Measurements from ENCODE around the gene PLXND1.
"Not testable (repeated sequence)": the region's sequence is repeated elsewhere in the genome, so short reads cannot be mapped to it uniquely, and the experiment has no call there.

PLXND1 gene, protein sequence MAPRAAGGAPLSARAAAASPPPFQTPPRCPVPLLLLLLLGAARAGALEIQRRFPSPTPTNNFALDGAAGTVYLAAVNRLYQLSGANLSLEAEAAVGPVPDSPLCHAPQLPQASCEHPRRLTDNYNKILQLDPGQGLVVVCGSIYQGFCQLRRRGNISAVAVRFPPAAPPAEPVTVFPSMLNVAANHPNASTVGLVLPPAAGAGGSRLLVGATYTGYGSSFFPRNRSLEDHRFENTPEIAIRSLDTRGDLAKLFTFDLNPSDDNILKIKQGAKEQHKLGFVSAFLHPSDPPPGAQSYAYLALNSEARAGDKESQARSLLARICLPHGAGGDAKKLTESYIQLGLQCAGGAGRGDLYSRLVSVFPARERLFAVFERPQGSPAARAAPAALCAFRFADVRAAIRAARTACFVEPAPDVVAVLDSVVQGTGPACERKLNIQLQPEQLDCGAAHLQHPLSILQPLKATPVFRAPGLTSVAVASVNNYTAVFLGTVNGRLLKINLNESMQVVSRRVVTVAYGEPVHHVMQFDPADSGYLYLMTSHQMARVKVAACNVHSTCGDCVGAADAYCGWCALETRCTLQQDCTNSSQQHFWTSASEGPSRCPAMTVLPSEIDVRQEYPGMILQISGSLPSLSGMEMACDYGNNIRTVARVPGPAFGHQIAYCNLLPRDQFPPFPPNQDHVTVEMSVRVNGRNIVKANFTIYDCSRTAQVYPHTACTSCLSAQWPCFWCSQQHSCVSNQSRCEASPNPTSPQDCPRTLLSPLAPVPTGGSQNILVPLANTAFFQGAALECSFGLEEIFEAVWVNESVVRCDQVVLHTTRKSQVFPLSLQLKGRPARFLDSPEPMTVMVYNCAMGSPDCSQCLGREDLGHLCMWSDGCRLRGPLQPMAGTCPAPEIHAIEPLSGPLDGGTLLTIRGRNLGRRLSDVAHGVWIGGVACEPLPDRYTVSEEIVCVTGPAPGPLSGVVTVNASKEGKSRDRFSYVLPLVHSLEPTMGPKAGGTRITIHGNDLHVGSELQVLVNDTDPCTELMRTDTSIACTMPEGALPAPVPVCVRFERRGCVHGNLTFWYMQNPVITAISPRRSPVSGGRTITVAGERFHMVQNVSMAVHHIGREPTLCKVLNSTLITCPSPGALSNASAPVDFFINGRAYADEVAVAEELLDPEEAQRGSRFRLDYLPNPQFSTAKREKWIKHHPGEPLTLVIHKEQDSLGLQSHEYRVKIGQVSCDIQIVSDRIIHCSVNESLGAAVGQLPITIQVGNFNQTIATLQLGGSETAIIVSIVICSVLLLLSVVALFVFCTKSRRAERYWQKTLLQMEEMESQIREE (N-terminal part only)

GRCh38 chr3:129606636-129607390, at the start of gene PLXND1:
TSS of gene PLXND1 (minus strand) at chr3:129606676. CDS start at chr3:129606639, 37 bp downstream.
- peak within 1 kb of the TSS; percentile 83 for H3K27ac Mint-ChIP-seq
- DNase-seq = peak; percentile 64
- H3K36me3 Mint-ChIP-seq (ENCODE audit: low read depth) = no peaks in the 10 kb centered on the region
- H3K4me1 Mint-ChIP-seq (ENCODE audit: low read depth) = peaks cover 19% of the 10 kb centered on the region
- H3K9me3 Mint-ChIP-seq = no peaks in the 10 kb centered on the region
- H3K4me3 Mint-ChIP-seq = peak within 1 kb of the TSS; percentile 77
- H3K27me3 Mint-ChIP-seq = peaks cover 36% of the 10 kb centered on the region

DNA sequence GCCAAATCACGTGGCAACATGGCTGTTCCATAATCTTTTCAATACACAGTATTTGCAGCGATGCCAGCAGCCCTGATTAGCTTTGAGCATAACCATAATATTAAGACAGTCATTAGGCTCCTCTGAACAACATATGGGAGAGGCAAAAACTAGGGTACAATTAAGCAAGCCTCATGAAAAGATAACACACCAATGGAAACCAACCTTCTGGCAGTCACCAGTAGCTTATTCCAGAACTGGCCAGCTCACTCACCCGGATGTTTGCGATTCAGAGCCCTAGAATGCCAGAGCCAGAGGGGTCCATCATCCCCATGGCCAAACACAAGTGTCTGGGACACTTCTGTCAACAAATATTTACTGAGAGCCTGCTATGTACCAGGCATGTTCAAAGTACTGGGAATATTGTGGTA, 48.8 kb upstream of the PLXND1 start:
- Mint-ChIP-seq H3K4me3 (no peak overlapping the region), H3K27me3 (no peaks in the 10 kb centered on the region), H3K9me3 (no peaks in the 10 kb centered on the region), H3K27ac (no peak overlapping the region), H3K4me1 (ENCODE audit: low read depth) (peaks cover 17% of the 10 kb centered on the region), H3K36me3 (ENCODE audit: low read depth) (peaks cover 27% of the 10 kb centered on the region)
- DNase-seq = no peak

- Mint-ChIP-seq H3K27ac (no peak overlapping the region), H3K27me3 (no peaks in the 10 kb centered on the region), H3K4me3 (no peak overlapping the region), H3K36me3 (ENCODE audit: low read depth) (peaks cover 27% of the 10 kb centered on the region), H3K9me3 (no peaks in the 10 kb centered on the region), H3K4me1 (ENCODE audit: low read depth) (peaks cover 17% of the 10 kb centered on the region)
- no peak for DNase-seq
Observed at GRCh38 chr3:129654131-129654530, 47.7 kb upstream of the PLXND1 start.

GRCh38 chr3:129653019-129653418, 46.5 kb upstream of the PLXND1 start:
- Mint-ChIP-seq H3K4me1 (ENCODE audit: low read depth) (peaks cover 9% of the 10 kb centered on the region), H3K36me3 (ENCODE audit: low read depth) (peaks cover 27% of the 10 kb centered on the region), H3K27me3 (no peaks in the 10 kb centered on the region), H3K4me3 (no peak overlapping the region), H3K27ac (no peak overlapping the region), H3K9me3 (no peaks in the 10 kb centered on the region)
- DNase-seq = no peak

DNA sequence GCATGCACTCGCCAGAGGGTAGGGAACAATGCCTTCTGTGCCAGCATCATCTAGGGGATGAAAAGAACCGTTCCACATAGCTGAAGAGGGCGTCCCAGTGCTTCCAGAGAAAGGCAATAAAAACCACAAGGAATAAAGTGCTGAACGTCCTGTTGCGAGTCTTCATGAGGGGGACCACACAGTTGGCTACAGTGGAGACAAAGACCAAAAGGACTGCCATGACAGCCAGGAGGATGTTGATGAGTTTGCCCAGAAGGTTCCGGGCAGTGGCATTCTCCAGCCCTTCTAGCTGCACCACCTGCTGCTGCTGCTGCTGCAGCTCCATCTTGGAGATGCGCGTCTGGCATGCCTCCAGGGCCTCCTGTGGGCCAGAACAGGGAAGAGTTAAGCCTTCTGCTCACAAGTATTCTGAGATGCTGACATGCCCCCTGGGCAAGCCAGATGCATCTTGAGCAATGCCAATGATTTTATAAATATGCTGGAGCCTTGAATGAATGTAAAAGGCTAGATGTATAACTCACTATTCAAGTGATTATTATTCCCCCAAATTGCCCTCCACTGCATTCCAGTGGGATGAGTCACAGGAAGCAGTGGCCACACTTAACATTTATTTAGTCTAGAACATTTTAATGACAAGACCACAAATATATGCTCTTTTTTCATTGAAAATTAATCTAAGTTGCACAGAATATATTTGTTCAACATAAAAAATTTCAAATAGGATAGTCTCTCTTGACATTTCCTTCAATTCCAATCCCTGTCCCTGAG, 45.1 kb upstream of the PLXND1 start:
- H3K27me3 Mint-ChIP-seq = no peaks in the 10 kb centered on the region
- no peak overlapping the region for H3K27ac Mint-ChIP-seq
- no peak for DNase-seq
- H3K9me3 Mint-ChIP-seq = no peaks in the 10 kb centered on the region
- peaks cover 1% of the 10 kb centered on the region for H3K4me1 Mint-ChIP-seq (ENCODE audit: low read depth)
- peaks cover 27% of the 10 kb centered on the region for H3K36me3 Mint-ChIP-seq (ENCODE audit: low read depth)
- H3K4me3 Mint-ChIP-seq = no peak overlapping the region

- DNase-seq = peak; percentile 62
- Mint-ChIP-seq H3K27ac (no peak overlapping the region), H3K36me3 (ENCODE audit: low read depth) (peaks cover 27% of the 10 kb centered on the region), H3K27me3 (no peaks in the 10 kb centered on the region), H3K4me3 (no peak overlapping the region), H3K9me3 (no peaks in the 10 kb centered on the region), H3K4me1 (ENCODE audit: low read depth) (peaks cover 1% of the 10 kb centered on the region)
Observed at GRCh38 chr3:129650256-129650872, 43.9 kb upstream of the PLXND1 start.

GRCh38 chr3:129648391-129648790, 41.9 kb upstream of the PLXND1 start:
- no peaks in the 10 kb centered on the region for H3K9me3 Mint-ChIP-seq
- H3K4me1 Mint-ChIP-seq (ENCODE audit: low read depth) = peaks cover 1% of the 10 kb centered on the region
- H3K27ac Mint-ChIP-seq = no peak overlapping the region

DNA sequence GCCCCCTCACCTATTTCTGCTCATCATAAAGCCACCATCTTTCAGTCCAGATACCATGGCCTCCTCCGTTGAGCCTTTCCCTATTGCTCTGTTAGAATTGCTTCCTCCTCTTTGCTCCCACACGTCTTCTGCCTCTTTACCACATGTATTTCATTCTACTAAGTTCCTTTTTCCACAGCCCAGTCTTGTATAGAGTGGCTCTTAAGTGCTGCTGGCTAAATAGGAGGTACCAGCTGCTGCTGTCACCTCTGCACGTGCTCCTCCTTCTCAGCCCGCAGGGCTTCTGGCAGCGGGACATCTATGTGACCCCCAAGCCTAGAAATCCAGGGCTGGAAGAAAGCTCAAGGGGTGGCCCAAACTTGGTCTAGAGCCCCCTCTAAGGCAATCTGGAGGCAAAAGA, 38.8 kb upstream of the PLXND1 start:
- Mint-ChIP-seq H3K9me3 (no peaks in the 10 kb centered on the region), H3K4me3 (no peak overlapping the region), H3K36me3 (ENCODE audit: low read depth) (no peaks in the 10 kb centered on the region), H3K27me3 (no peaks in the 10 kb centered on the region), H3K4me1 (ENCODE audit: low read depth) (peaks cover 1% of the 10 kb centered on the region), H3K27ac (no peak overlapping the region)
- DNase-seq = no peak

More at GRCh38 chr3:129648391-129648790, 41.9 kb upstream of the PLXND1 start:
- DNase-seq = no peak
- H3K27me3 Mint-ChIP-seq = no peaks in the 10 kb centered on the region
- peaks cover 17% of the 10 kb centered on the region for H3K36me3 Mint-ChIP-seq (ENCODE audit: low read depth)
- no peak overlapping the region for H3K4me3 Mint-ChIP-seq

DNA sequence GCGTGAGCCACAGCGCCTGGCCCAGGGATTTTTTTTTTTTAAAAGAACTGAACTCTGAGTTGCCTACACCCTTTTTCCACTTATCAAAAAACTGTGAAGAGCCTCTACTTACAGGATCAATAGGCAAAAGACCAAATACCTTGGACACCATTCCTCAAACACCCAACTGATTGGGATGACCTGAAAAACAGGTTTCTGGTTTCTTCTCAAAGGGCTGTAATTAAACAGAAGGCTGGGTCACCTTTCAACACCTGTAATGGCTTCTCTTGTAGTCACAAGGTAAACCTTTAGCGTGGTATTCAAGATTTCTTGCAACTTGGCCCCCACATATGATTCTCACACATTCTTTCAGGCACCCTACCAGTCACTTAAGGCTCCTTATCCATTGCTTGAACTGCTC, 38.4 kb upstream of the PLXND1 start:
- Mint-ChIP-seq H3K36me3 (ENCODE audit: low read depth) (no peaks in the 10 kb centered on the region), H3K4me3 (no peak overlapping the region), H3K4me1 (ENCODE audit: low read depth) (no peaks in the 10 kb centered on the region), H3K9me3 (no peaks in the 10 kb centered on the region), H3K27ac (no peak overlapping the region), H3K27me3 (no peaks in the 10 kb centered on the region)
- DNase-seq = no peak

GRCh38 chr3:129641567-129642260, 35.2 kb upstream of the PLXND1 start:
- H3K4me1 Mint-ChIP-seq (ENCODE audit: low read depth); H3K27me3 Mint-ChIP-seq; H3K27ac Mint-ChIP-seq; H3K4me3 Mint-ChIP-seq; H3K36me3 Mint-ChIP-seq (ENCODE audit: low read depth); DNase-seq; H3K9me3 Mint-ChIP-seq: not testable (repeated sequence)

- not testable (repeated sequence) for H3K27me3 Mint-ChIP-seq
Observed at GRCh38 chr3:129640985-129641384, 34.5 kb upstream of the PLXND1 start.

DNA sequence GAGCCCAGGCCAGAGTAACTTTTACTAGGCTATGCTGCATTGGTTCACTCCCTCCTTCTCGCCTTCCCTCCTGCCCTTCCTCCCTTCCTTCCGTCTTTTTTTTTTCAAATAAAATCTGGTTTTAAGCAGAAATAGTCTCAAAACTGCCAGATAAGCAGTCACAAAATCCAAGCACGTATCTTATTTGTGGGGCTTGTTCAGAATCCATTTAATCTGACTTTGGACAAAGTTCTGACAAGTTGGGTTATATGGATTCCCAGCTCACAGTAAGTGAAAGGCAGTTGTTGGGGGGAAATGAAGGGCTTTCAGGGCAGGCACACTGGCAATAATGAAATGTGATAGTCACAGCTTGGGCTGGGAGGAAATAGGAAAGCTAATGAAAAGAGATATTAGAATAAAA, 32.0 kb upstream of the PLXND1 start:
- H3K27me3 Mint-ChIP-seq = no peaks in the 10 kb centered on the region
- no peaks in the 10 kb centered on the region for H3K9me3 Mint-ChIP-seq
- H3K27ac Mint-ChIP-seq = no peak overlapping the region
- DNase-seq = no peak
- no peaks in the 10 kb centered on the region for H3K36me3 Mint-ChIP-seq (ENCODE audit: low read depth)
- H3K4me3 Mint-ChIP-seq = no peak overlapping the region
- no peaks in the 10 kb centered on the region for H3K4me1 Mint-ChIP-seq (ENCODE audit: low read depth)

More at GRCh38 chr3:129640985-129641384, 34.5 kb upstream of the PLXND1 start:
- not testable (repeated sequence) for H3K27ac Mint-ChIP-seq; DNase-seq; H3K4me3 Mint-ChIP-seq; H3K4me1 Mint-ChIP-seq (ENCODE audit: low read depth); H3K36me3 Mint-ChIP-seq (ENCODE audit: low read depth); H3K9me3 Mint-ChIP-seq
